SH-SY5Y (cell line): Measurements from ENCODE around the gene EDA.

Experiments used
- GATA2 ChIP-seq: IDR thresholded peaks from 2 replicates; pipeline ENCODE4 v1.6.1; 2011; ENCODE audit warnings: mild to moderate bottlenecking, low read depth, low read length
- GATA3 ChIP-seq: IDR thresholded peaks from 2 replicates; pipeline ENCODE4 v1.6.1; 2011; ENCODE audit warnings: low read depth, mild to moderate bottlenecking, low read length, moderate library complexity

EDA gene

DNA sequence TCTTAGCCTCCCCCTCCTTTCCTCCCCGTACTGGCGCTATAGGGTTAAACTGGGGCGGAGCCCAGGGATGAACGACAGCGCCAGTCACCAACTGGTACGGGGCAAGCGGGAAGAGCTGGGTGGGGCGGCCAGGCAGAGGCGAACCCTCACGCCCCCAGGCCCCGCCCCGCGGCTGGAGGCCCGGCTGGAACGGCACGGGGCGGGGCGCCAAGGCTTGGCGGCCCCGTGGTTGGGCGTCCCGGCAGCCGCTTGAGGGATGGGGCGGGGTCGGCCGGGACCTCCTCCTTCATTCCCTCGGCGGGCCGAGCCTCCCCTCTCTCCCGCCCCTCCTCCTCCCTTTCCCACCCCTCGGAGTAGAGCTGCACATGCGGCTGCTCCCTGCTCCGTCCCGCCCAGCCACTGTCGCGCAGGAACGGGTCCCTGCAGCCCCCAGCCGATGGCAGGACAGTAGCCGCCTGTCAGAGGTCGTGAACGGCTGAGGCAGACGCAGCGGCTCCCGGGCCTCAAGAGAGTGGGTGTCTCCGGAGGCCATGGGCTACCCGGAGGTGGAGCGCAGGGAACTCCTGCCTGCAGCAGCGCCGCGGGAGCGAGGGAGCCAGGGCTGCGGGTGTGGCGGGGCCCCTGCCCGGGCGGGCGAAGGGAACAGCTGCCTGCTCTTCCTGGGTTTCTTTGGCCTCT, at the start of gene EDA:
Gene EDA (plus strand): TSS at position 335 of the 678 bp plus-strand sequence.
- TF ChIP-seq GATA2 (no peak), GATA3 (no peak)

DNA sequence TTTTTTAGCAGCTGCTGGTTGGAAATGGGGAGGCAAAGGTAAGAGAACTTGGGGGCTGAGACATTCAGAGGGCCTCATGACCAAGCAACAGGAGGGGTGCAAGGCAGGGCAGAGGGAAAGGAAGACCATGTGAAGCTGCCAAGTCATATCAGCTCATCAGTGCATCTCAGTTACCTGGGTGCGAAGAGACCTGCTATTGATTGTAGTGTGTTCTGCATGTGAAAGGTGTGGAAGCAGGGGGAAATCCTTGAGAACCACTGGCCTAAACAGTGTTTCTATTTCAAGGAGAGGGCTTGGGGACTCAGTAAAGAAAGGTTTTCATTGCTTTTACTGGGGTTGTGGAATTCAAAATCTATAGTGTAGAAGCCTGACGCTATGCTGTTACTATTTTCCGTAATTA, 47.1 kb upstream of the EDA start:
- TF ChIP-seq GATA3 (no peak), GATA2 (no peak)

DNA sequence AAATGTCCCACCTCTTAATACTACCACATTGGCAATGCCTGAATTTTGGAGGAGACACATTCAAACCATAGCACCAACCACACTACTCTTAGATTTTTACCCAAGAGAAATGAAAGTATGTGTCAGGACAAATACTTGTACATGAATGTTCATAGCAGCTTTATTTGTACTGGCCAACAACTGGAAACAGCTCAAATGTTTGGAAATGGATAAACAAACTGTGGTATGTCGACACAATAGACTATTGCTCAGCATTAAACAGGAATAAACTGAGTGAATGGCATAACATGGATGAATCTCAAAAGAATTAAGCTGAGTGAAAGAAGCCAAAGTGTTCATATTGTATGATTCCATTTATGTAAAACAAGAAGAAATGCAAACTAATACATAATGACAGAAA, 18.5 kb upstream of the EDA start:
- TF ChIP-seq GATA2 (no peak), GATA3 (no peak)

DNA sequence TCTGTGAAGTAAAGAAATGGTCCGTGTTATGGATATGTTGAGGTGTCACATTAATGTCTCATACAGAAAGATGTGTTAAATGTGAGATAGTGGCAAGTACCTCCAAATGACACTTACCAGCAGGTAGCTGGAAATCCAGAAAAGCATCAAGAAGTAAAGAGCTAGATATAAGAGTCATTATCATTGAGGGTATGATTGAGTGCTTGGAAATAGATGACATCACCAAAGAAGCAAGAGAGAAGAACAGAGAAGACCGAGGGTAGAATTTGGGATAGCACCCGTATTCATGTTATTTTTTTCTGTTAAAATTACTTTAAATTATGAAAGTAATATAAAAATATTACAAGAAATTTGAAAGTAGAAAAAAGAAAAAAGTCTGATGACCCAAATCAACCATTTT, 15.7 kb upstream of the EDA start:
- TF ChIP-seq GATA3 (no peak), GATA2 (no peak)

DNA sequence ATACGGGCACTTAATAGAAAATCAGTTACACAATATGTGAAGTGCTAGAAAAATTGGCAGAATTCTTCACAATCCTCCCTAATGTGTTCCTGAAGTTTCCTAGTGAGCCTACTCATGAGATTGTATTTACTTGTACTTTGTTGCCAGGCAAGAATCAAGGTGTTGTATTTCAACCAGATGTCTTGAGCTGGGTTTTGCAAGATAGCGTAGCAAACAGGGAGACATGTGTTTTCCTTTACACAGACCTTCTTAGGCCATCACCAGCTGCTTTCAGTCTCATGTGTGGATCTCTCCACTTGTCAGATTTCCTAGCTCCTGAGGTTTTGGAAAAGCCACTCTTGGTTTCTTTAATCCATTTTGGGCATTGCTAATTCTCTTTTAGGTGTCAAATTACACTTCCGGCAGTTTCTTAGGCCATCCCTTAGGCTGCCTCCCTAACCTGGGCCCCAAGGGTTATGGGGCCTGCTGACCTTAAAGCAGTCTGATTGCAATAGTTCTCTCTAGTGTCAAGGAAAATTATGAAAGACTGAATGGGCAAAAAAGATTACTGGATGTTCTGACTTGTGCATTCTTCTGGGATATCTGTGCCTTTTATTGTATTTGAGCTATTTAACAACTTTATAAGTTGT, 12.2 kb upstream of the EDA start:
- TF ChIP-seq GATA3 (no peak), GATA2 (no peak)

DNA sequence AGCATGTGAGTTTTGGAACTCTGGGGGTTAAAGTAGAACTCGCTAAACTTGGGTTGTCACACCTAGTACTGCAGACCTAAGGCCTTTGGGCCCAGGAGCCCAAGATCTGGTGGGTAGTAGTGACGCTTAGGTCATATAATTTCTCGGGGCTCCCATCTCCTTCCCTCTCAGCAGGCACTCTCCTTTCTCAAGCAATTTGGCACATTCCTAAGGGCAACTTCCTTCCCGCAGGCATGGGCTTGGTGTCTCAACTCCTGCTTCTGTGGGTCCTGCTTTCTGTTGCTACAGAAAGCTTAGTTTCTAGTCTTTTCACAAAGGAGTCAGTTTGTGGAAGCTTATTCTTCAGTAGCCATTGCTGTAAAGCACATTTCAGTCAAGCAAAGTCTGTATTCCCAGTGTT, 10.4 kb upstream of the EDA start:
- TF ChIP-seq GATA3: no peak
- no peak for TF ChIP-seq GATA2

DNA sequence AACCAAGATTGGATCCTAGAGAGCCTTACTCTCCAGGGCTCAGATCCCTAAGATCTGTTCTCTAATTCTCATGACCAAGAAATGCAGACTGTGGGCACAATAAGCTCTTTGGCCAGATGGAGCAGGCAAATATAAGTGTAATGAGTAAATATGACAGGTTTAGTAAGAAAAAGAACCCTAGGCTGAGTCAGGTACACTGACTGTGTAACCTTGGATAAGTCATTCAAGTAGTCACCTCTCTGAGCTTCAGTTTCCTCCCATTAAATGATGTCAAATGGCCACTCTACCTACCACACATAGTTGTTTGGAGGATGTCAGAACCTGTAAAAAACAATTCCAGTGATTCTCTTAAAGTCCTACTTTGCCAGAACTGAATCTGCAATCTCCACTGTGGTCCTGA, 8.3 kb upstream of the EDA start:
- TF ChIP-seq GATA3 (no peak), GATA2 (no peak)

DNA sequence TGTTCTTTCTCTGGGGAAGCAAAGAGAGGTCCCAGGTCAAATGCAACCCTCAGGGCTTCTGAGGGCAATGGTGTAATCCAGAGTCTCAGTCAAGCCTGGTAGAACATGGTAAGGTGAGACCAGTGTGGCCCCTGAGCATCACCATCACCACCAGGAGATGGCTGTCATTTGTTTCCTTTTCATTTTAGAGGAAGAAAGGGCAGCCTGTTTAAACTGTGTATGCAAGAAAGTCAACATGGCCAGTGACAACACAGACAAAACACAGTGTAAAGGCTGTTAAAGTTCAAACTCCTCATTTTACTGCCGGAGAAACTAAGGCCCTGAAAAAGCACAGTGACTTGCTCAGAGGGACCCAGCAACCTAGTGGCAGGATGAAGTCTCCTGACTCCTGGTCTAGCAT, 2.0 kb upstream of the EDA start:
- no peak for TF ChIP-seq GATA3
- TF ChIP-seq GATA2: no peak

DNA sequence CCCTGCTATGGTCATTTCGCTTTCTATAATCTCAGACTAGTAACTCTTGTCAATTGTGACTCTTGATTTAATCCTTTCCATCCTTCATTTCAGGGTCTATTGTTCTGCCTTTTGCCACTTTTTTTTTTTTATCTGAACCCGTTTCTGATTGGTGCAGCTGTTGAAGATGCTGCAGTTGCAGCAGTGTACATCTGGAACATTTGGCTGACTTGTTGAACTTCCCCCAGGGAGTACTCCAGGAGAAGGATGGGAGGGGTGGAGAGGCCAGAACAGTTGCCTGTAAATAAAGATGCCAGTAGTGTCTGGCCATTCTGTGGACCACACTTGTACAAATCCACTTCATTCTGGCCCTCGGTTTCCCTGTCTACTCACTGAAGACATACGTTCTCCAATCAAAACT, 1.0 kb upstream of the EDA start:
- no peak for TF ChIP-seq GATA3
- TF ChIP-seq GATA2: no peak

DNA sequence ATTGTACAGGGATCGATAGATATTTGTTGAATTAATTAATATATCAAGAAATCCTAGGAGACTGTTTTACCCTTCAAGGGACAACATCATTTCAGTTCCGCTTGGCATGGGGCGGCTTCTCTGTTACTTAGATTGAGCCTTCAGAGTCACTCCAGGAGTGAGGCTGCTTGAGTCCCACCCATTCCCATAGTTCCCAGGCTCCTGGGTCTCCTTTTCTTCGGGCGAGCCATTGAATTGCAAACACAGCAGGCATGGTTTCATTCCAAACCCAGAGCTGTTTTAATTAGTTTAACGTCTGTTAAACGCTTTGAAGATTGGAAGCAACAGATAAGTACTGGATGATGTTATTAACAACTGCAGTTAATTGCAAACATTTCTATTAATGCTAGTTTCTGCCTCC, 571 bp upstream of the EDA start:
- TF ChIP-seq GATA3 (no peak), GATA2 (no peak)

DNA sequence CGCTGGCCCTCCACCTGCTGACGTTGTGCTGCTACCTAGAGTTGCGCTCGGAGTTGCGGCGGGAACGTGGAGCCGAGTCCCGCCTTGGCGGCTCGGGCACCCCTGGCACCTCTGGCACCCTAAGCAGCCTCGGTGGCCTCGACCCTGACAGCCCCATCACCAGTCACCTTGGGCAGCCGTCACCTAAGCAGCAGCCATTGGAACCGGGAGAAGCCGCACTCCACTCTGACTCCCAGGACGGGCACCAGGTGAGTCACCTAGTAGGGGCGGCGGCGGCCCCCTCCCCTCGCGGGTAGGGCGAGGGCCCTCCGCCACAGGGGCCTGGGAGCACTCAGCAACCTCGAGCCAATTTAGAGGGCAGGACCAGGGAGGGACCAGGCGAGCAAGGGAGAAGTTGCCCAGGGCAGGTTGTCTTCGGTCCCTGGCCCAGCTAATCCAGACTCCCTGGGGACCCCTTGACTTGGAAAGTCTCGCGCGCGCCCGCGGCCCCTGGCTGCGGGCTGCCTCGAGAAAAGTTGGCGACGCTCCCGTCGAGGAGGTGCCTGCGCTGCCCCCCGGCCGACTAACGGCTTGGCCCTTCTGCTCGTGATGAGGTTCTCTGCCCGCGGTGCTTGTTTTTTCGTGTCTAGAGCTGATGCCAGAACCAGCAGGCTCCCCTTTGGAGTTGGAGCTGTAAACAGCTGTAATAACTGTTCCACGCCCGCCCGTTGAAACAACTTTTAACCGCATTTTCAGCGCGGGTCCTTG, 717 bp downstream of the EDA start:
- TF ChIP-seq GATA3 (no peak), GATA2 (no peak)

DNA sequence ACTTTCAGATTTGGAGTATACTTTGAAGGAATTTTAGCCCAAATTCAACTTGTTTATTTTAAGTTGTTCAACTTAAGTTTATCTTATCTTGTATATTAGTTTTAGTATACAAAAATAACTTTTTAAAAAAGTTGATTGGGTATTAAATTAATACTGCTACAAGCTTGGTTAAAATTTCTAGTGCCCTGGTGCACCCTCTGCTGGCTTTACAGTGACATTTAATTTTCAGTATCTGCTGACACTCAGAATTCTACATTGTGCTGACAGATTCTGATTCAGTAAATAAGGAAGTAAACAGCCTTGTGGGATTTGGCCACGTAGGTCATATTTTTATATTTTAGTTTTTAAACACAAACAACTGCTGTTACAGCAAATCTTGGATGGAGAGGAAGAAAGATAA, 2.9 kb downstream of the EDA start:
- TF ChIP-seq GATA3: no peak
- TF ChIP-seq GATA2: no peak

DNA sequence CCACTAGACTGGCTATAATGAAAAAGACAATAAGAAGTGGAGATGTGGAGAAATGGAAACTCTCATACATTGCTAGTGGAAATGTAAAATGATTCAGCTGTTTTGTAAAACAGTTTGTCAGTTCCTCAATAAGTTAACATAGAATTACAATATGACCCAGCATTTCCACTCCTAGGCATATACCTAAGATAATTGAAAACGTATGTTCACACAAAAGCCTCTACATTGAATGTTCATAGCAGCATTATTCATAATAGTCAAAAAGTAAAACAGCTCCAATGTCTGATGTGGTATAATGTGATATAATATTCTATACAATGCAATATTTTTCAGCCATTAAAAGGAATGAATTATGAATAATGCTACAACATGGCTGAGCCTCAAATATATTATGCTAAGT, 10.2 kb downstream of the EDA start:
- TF ChIP-seq GATA2: no peak
- TF ChIP-seq GATA3: no peak

DNA sequence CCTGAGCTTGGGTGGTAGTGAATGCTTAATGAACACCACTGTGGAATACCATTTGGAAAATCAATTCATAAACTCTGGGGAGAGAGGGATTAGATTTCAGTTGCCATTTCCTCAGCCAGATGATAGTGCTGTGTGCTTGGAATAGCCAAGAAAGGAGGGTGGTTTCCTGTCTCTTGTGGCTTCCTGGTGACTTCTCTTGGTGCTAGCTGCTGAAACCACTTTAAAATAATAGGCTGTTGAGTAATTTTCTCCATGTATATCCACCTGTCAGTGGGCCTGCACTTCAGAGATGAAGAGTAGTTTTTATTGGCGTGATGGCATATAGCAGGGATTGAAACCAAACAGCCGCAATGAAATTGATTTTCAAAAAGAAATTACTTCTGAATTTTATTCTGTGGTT, 11.8 kb downstream of the EDA start:
- TF ChIP-seq GATA3 (no peak), GATA2 (no peak)

DNA sequence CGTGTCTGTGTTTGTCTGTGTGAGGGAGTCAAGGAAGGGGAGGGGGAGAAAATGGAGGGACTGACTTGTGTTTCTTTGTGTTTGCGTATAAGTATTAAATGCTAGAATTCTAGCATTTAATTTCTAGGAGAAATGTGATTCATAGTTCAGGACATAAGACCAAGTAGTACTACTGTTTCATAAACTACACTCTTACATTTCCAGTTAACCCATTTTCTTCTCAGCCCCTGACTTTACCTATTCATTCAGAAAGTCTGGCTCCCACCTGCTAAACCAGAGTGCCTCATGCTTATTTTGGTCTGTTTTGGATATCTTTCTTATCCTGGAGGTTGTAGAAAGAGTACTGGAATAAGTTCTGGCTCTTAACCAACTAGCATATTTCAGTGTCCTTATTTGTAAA, 14.2 kb downstream of the EDA start:
- no peak for TF ChIP-seq GATA2
